Activated T-cell treated with anti-CD3 and anti-CD28 coated beads for 24 hours (primary cell): ENCODE measurements around the gene ZFYVE28.
"Not testable (repeated sequence)": the region's sequence is repeated elsewhere in the genome, so short reads cannot be mapped to it uniquely, and the experiment has no call there.

ENCODE experiments used
- DNase-seq: peaks from one replicate; pipeline ENCODE4 v3.0.0-alpha.2; 2020; ENCODE audit warnings: low read depth

The ZFYVE28 gene

DNA sequence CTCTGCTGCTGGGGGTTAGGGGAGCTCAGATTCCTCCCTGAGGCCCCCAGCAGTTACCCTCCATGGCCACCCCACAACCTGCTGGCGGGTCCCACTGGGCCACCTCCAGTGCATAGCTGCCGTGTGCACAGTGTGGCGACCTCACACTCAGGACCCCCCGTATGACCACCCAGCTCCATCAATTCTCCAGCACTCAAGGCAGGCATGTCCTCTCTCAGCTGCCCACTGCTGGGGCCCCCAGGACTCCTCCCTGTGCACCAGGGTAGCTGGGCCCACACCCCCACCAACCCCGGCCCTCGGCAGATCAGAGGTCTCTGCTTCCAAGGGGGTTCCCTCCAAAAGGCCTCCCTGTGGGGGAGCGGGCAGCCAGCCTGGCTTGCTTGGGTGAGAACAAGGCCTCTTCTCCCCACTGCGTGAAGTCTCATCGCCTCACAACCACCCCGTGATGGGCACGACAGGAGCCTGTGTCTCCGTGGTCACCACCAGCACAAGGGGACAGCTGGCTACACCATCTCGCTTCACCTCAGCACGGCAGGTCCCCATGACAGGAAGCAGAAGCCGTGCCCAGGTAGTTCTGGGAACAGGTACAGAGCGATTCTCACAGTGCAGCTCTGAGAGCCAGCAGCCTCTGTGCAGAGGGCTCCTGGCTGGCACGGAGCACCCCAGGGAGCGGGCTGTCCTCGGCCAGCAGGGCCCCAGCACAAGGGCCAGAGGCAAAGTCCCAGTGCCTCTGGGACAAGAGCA is 171.9 kb downstream of the ZFYVE28 start:
- DNase-seq: no peak

DNA sequence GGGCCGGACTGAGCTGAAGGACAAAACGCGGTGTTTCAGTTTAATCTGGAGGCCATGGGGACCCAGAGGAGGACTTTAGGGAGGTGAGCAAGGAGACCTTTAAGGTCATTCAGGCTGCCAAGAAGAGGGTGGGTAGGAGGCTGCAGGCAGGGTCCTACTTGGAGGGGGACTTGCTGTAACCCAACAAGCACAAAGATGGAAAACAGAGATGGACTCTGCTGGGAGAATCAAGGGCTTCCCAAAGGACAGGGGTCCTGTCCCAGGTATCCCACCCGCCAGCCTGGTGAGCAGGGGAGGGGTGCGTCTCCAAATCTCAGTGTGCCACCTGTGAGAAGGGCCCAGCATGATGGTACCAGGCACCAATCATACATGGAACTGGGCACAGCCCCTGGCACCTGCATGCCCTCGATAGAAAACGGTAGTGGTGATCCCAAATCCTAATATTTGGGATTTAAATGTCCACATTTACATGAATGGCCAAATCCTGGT is 172.6 kb downstream of the ZFYVE28 start:
- no peak for DNase-seq

DNA sequence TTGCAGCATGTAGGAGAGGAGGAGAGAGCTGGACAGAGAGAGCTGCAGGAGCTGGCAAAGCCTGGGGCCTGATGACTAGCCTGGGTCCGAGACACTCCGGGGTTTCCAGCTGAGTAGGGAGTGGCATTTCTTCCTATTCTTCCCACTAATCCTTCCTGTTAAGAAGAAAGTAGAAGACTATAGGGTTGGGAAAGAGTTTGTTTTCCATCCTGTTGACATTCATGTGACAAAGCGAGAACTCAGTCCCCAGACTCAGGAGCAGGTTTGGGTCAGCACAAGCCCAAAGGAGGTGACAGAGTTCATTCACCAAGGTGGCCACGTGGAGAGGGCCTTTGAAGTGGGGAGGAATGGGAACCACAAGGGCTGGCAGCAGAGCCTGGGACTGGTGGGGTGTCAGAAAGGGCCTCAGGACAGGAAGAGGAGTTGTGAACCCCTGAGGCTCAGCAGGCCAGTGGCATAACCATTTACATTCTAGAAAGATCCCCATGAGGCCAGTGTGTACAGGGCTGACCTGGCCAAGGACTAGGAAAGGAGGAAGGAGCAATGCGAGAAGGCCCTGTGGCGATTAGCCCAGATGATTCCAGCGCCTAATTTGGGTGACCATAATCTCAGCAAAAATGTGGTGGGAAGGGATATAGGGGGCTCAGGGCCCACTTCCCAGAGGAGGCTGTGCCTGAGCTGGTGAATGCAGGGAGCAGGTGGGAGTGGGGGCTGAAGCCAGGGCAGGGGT is 173.2 kb downstream of the ZFYVE28 start:
- no peak for DNase-seq

DNA sequence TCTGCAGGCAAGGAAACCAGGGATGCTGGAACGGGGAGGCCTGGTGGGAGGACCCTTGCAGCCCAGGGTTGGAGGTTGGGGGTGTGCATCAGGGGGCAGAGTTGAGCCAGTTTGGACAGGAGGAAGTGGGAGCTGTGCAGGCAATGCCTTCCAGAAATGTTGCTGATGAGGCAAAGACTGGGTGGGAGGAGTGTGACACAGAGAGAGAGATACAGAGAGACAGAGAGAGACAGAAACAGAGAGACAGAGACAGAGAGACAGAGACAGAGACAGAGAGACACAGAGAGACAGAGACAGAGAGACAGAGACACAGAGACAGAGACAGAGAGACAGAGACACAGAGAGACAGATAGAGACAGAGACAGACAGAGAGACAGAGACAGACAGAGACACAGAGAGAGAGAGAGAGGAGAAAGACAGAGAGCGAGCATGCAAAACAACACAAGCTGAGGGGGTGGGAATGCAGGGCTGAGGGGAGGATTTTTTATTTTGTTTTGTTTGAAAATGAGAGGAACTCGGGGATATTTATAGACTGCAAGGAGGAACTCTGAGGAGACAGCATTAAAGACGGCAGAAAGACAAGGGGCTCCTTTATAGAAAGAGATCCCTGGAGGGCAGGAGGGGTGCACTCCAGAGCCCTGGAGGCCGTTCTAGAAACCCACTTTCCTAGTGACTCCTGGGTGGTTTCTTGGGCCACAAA is 174.6 kb downstream of the ZFYVE28 start:
- DNase-seq: no peak

DNA sequence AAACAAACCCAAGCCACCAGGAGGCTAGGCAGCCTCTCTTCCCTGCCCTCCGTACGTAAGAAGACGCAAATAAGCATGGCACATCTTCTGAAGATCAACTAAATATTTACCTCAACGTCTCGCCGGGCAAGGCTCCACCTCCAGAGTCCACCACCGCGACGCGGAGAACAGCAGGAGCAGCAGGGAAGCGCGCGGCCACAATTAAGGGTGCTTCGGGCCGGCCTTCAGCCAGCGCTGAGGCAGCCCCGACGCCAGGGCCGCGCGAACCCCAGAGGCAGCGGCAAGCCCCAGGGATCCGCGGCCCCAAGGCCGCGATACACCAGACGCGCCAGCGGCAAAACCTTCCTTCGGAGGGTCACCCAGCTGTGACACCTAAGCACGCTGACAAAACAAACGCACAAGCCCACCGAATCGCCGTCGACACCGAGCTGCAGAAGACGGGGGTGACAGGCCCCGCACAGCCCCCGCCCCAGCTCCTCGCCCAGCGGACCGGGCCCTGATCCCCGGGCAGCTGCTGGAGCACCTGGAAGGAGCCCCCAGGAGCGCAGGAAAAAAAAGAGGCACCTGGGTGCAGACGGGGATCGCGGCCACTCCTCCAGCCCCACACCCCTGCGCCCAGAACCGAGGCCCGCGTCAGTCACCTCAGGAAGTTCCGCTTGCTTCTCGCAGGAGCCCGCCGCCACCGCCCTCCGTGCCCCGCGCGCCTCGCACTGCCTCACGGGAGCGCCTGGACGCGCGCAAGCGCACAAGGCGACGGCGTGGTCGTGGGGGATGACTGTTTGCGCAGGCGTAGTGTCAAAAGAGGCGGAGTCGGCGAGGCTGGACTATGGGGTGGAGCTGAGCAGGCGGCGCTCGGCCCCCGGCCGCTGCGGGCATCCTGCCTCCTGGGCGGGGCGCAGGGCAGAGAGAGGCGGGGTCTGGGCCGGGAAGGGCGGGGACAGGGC is 176.8 kb downstream of the ZFYVE28 start, which contains the start of the genes HAUS3 and POLN:
Gene HAUS3 (minus strand): TSS at position 712 of the 944 bp plus-strand sequence. CDS start 1,175 bp downstream, outside the sequence.
Gene POLN (minus strand): TSS at position 712 of the 944 bp plus-strand sequence. CDS start 12,890 bp downstream, outside the sequence.
- DNase-seq: peak; percentile 99

DNA sequence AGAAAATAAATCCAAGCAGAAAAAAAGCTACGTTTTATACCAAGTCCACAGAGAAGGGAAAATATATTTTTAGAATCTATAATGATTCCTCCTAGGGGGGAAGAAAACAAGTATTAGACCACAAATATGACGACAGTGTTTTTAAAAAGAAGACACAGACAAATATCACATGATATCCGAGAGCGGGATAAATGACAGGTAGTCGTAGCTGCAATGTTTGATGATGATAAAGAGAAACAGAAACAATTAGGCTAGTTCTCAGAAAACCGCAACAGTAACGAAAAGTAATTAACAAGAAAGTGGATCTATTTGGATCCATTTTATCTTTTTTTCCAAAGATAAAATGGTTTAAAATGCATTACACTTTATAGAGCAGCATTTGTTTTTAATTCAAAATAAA is 177.4 kb downstream of the ZFYVE28 start:
- DNase-seq: no peak

DNA sequence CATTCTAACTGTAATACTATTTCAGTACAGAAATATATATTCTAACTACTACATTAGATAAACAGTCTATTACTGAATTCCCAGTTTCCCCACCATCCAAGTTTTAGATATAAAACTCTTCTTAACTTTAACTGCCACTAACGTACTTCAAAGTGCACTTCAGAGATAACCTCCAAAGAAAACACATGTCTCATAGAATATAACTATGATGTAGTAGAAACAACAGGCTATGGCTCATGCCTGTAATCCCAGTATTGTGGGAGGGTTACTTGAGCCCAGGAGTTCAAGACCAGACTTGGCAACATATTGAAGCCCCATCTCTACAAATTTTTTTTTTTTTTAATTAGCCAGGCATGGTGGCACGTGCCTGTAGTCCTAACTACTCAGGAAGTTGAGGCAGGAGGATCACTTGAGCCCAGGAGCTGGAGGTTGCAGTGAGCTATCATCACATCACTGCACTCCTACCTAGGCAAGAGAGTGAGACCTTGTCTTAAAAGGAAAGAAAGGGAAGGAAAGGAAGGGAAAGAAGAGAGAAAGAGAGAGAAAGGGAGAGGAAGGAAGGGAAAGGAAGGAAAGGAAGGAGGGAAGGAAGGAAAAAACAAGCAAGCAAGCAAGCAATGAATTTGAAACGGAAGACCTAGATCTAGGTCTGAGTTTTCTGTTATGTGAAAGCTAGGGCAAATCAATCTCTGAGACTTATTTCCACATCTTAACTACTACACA is 181.3 kb downstream of the ZFYVE28 start:
- no peak for DNase-seq

DNA sequence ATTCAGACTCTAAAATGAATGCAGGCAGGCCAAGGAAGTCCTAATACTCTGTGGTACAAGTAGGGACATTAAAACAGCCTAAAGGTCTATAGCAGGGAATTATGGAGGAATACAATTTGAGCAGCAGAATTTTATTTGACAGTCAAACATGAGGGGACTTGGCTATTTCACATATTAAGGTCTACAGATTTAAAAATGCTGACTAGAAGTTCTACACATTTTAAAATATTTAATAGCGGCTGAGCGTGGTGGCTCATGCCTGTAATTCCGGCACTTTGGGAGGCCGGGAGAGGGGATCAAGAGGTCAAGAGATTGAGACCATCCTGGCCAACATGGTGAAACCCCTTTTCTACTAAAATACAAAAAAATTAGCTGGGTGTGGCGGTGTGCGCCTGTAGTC is 187.4 kb downstream of the ZFYVE28 start:
- DNase-seq: no peak

DNA sequence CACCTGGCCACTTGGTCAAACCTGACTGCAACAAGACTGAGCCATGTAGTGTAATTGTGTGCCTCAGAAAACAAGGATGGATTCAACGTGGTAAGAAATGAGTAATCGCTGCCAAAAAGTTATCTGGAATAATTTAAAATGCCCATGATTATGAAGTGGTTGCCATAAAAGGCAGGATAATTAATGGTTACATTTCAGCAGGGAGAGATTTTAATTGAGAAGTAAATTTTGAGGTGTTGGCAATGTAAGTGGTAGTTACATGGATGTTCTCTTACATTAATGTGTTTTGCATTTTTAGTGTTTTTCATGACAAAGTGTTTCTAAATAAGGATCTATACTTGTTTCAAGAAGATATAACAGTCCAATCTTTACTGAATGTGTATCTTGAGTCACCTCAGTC is 192.2 kb downstream of the ZFYVE28 start:
- no peak for DNase-seq

DNA sequence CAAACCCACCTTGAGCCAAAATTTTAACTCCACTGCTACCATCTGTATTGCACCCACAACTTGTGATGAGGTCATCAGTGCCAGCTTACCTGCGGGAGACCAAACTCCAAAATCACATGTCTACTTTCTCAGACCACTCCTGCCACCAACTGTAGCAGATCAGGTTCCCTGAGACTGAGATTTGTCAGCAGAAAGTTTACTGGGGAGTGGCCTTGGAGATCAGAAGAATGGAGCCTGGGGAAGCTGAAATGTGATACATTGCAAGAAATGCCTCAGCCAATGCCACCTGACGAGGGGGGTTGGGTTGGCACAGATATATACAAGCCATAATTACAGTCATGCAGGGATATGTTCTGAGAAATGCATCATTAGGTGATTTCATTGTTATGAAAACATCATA is 195.6 kb downstream of the ZFYVE28 start:
- no peak for DNase-seq

DNA sequence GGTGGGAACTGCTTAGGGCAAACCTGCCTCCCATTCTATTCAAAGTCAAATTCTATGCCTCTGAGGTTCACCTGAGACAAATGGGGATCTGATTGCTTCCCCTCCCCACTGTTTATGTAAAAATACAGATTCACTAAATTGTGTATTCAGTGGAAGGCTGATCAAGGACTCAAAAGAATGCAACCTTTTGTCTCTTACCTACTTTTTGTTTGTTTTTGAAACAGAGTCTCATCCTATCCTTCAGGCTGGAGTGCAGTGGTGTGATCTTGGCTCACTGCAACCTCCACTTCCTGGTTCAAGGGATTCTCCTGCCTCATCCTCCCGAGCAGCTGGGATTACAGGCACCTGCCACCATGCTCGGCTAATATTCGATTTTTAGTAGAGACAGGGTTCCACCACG is 197.1 kb downstream of the ZFYVE28 start:
- DNase-seq: not testable (repeated sequence)

DNA sequence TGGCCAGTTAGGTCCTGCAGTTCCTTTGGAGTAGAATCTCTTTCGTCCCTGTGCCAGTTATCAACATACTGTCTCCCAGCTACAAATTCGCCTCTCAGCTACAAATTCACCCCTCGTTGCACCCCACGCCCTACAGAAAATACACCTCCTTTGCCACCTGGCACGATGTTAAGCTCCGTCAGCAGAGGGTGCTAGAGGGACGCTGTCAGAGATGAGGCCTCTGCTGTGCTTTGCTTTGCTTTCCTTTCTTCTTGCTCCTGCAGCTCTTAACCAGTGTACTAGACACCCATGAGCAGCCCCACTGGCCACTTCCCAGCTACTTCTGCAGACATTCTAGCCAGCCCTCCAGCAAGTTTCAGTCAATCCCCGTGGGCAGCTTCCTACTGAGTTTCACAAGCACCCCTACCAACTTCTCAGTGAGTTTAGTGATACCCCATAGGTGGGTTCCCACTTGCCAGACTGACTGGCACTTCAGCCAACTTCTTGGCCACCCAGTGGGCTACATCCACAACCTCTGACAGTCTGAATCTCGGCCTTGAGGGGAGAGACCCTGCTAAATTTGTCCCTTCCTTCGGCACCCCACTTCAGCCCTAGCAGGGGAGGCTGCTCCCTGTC is 198.3 kb downstream of the ZFYVE28 start:
- peak; percentile 72 for DNase-seq
